RWPE1 (cell line): ENCODE results near the gene KRTAP5-3.

Experiments used
- CTCF ChIA-PET: fragments of 350-600 bp; sonication (Branson Sonifier 250); formaldehyde crosslinking; extraction: SDS; loops from one replicate; lab custom pipeline; 2021; lab: Yijun Ruan, JAX
- POLR2A ChIA-PET: fragments of 400-600 bp; formaldehyde crosslinking; extraction: SDS; loops from one replicate; lab custom pipeline; 2020; ENCODE audit warnings: antibody characterized with exemption; ENCODE audit not compliant: low non-redundant PET; lab: Yijun Ruan, JAX
- DNase-seq: peaks from one replicate; pipeline ENCODE4 v3.0.0; 2012; ENCODE audit warnings: low spot score
- H3K27ac ChIP-seq: fragments of 450-650 bp; 2 replicates; pipeline ENCODE4 v1.5.1; 2017
- CTCF ChIP-seq: fragments of 450-650 bp; conservative IDR thresholded peaks from 2 replicates; pipeline ENCODE4 v1.5.1; 2017; ENCODE audit warnings: low read depth, mild to moderate bottlenecking

KRTAP5-3 gene

GRCh38 chr11:1639666-1640065 lies 31.4 kb upstream of the KRTAP5-3 start:
- DNase-seq = no peak
- no peak overlapping the region for H3K27ac ChIP-seq
- ChIA-PET POLR2A (interaction anchor here (0.6 kb wide), 1 partner anchor 65 kb away, joined by 3 read pairs; no protein-coding TSS in a partner anchor), CTCF (interaction anchor here (0.5 to 2.9 kb wide), 11 partner anchors 9 to 1306 kb away, joined by 3 to 24 read pairs (median 4); no protein-coding TSS in a partner anchor)
- TF ChIP-seq CTCF = no peak

- CTCF ChIA-PET = interaction anchor here (0.5 to 2.9 kb wide), 8 partner anchors 8 to 514 kb away, joined by 3 to 24 read pairs (median 5); no protein-coding TSS in a partner anchor
- TF ChIP-seq CTCF = no peak
Observed at GRCh38 chr11:1639102-1639620, 30.9 kb upstream of the KRTAP5-3 start.

GRCh38 chr11:1638344-1638743 lies 30.1 kb upstream of the KRTAP5-3 start:
- CTCF ChIA-PET = interaction anchor here (1.4 to 2.2 kb wide), 2 partner anchors 9 to 15 kb away, joined by 4 to 6 read pairs; partner anchors contain the start of gene KRTAP5-5
- no peak for TF ChIP-seq CTCF
- H3K27ac ChIP-seq = no peak overlapping the region
- POLR2A ChIA-PET = no interaction called here
- no peak for DNase-seq

More at GRCh38 chr11:1639102-1639620, 30.9 kb upstream of the KRTAP5-3 start:
- POLR2A ChIA-PET = no interaction called here
- DNase-seq = no peak
- no peak overlapping the region for H3K27ac ChIP-seq

- ChIA-PET CTCF (interaction anchor here (1.4 to 2.2 kb wide), 2 partner anchors 8 to 15 kb away, joined by 4 to 6 read pairs; partner anchors contain the start of gene KRTAP5-5), POLR2A (no interaction called here)
Observed at GRCh38 chr11:1637628-1638027, 29.4 kb upstream of the KRTAP5-3 start.

GRCh38 chr11:1636291-1636950 lies 28.2 kb upstream of the KRTAP5-3 start:
- no peak for DNase-seq
- ChIA-PET POLR2A (no interaction called here), CTCF (interaction anchor here (1.2 to 2.2 kb wide), 2 partner anchors 17 to 41 kb away, joined by 3 to 6 read pairs; no protein-coding TSS in a partner anchor)

More at GRCh38 chr11:1637628-1638027, 29.4 kb upstream of the KRTAP5-3 start:
- no peak for DNase-seq
- no peak overlapping the region for H3K27ac ChIP-seq
- TF ChIP-seq CTCF = no peak

GRCh38 chr11:1633864-1634263 lies 25.6 kb upstream of the KRTAP5-3 start:
- no peak for DNase-seq
- no peak for TF ChIP-seq CTCF
- H3K27ac ChIP-seq = no peak overlapping the region
- CTCF ChIA-PET = no interaction called here
- POLR2A ChIA-PET = no interaction called here

More at GRCh38 chr11:1636291-1636950, 28.2 kb upstream of the KRTAP5-3 start:
- TF ChIP-seq CTCF = no peak
- H3K27ac ChIP-seq = no peak overlapping the region
